Heart right ventricle (tissue), 16 donors: ENCODE measurements around the gene ECI1. TPM values are rescaled to one million over a fixed set of nuclear protein-coding genes. Genes with fewer than 3 reads are reported as not detected.

ENCODE experiments used
- ATAC-seq, 8 donors: fragments of 200-7000 bp; cut with Tn5 transposase; one replicate each; pipeline ENCODE4 v1.9.1; 2020; ENCODE audit warnings: mild to moderate bottlenecking in 8 of 8, moderate library complexity in 8 of 8, moderate number of reproducible peaks in 1 of 8
- DNase-seq, 2 donors: peaks; one replicate each; pipeline ENCODE4 v3.0.0-alpha.2; 2020
- H3K27ac ChIP-seq, 10 donors: fragments of 200-600 bp; sonication (generic) in 2 of 10; one replicate each; pipeline versions ENCODE4 v1.5.0 to v1.8.0; 2020 to 2022; ENCODE audit warnings: mild to moderate bottlenecking in 3 of 10
- H3K27me3 ChIP-seq, 7 donors: fragments of 200-600 bp; one replicate each; pipeline ENCODE4 v1.8.0; 2021 to 2022; ENCODE audit warnings: mild to moderate bottlenecking in 2 of 7
- H3K36me3 ChIP-seq, 9 donors: fragments of 200-600 bp; sonication (generic) in 1 of 9; one replicate each; pipeline versions ENCODE4 v1.5.0 to v1.8.0; 2020 to 2022; ENCODE audit warnings: mild to moderate bottlenecking in 2 of 9
- H3K4me1 ChIP-seq, 9 donors: fragments of 200-600 bp; sonication (generic) in 1 of 9; one replicate each; pipeline versions ENCODE4 v1.5.0 to v1.8.0; 2020 to 2022; ENCODE audit warnings: mild to moderate bottlenecking in 4 of 9
- H3K4me3 ChIP-seq, 10 donors: fragments of 200-600 bp; sonication (generic) in 2 of 10; one replicate each; pipeline versions ENCODE4 v1.5.0 to v1.8.0; 2020 to 2022; ENCODE audit warnings: mild to moderate bottlenecking in 7 of 10, moderate library complexity in 2 of 10
- H3K9me3 ChIP-seq, 11 donors: fragments of 200-600 bp in 10 of 11; sonication (generic) in 2 of 11; one replicate each; pipeline versions ENCODE4 v1.5.0 to v1.8.0; 2013 to 2022; ENCODE audit warnings: mild to moderate bottlenecking in 2 of 11, control low read depth in 1 of 11, moderate library complexity in 1 of 11
- WGBS, 2 donors: extraction: QIAGEN DNeasy Blood & Tissue Kit; methylation state at CpG; one replicate each; pipeline ENCODE4 v1.1.7; 2013; ENCODE audit warnings: inconsistent platforms in 1 of 2; 5-methylcytosine and 5-hydroxymethylcytosine counted together
- intact Hi-C, 10 donors: fragments of 100-400 bp; cut with DNase I; formaldehyde crosslinking; loops; one replicate each; pipeline versions ENCODE4 v1.11.1 to v1.14.2; 2022
- polyA plus RNA-seq, 2 donors: library from polyadenylated mRNA; stranded (reverse); fragments of 200-250 nt; gene quantifications; one replicate each; pipeline ENCODE4 v1.2.3, GENCODE V29; 2013
- total RNA-seq, 10 donors: library from RNA; stranded (reverse); fragmentation: NEBNext Ultra II Directional in 3 of 10; extraction: Animal tissue kit (Norgen Biotek cat#: 25700) in 3 of 10; gene quantifications; one replicate each; pipeline versions ENCODE4 v1.2.1 to v1.2.4, GENCODE V29; 2021 to 2023
- TF ChIP-seq, protein P1 (sequence below), 9 donors: fragments of 200-600 bp; sonication (generic) in 2 of 9; IDR thresholded peaks; one replicate each; pipeline versions ENCODE4 v1.5.0 to v1.8.0; 2021 to 2022; ENCODE audit warnings: antibody characterized with exemption in 9 of 9, mild to moderate bottlenecking in 5 of 9, moderate library complexity in 1 of 9
- donor health status: Arrhythmogenic right ventricular cardiomyopathy.
- donor health status: ischemic (EF 13 %, LVEDD 7.1; RV severe dilation, severe dysfunction).
- donor health status: healthy with polysubstance abuse.
- donor health status: DM: no; HTN: yes; CAD: no.
- donor health status: DM: no; HTN: no; CAD: no.
- donor health status: ischemic (EF 25% LVEDD 6.9; RV normal size, moderate dysfunction).
- donor health status: ischemic (EF 25% LVEDD 5.7; RV mildly dilated, moderate dysfunction).
- donor health status: healthy.
- donor health status: DM: yes; HTN: yes; CAD: no.
- donor health status: Ischemic cardiomyopathy.
- donor health status: ischemic (EF 35%, LVEDD 5.7; RV mildly dilated, moderate dysfunction).
- donor health status: nonischemic (EF 11% LVEDD 7.7; RV severe dilation, severe dysfunction).
- donor health status: DM: yes; HTN: yes; CAD: no.
- donor health status: PGD.
- donor health status: ischemic (EF 29% LVEDD 5.4; RV normal size, mild dysfunction).
- donor health status: nonischemic (EF 23%, LVEDD 6.1; RV moderate dilation, normal function).

ECI1 gene
- total and polyA plus RNA-seq, 12 donors: 118 to 491 (median 155) TPM

DNA sequence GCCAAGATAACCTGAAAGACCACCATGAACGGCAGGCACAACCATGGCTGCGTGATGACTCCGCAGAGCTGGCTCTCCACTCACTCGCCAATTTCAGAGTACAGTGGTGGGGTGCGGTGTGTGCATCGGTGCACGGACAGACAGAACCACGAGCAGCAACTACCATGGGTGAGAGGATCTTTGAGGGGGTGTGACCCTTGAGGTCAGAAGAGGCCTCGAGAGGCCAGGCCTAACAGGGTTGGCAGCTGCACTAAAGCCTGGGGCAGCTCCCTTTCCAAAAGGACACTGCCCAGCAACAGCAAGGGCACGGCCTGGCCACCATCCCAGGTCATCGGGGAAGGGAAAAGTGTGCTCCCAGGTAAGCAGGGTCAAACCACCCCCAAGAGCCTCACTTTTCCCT is 1.9 kb upstream of the ECI1 start:
- WGBS, 2 donors: 85 to 90% methylated on average over 11 of the region's 11 CpGs
- Histone ChIP-seq H3K9me3 (no peaks in the 10 kb centered on the region), H3K4me3 (no peak overlapping the region), H3K4me1 (peaks cover 7 to 28% (median 18%) of the 10 kb centered on the region in 9 donors), H3K36me3 (peaks cover 4 to 71% (median 49%) of the 10 kb centered on the region in 9 donors), H3K27ac (no peak overlapping the region), H3K27me3 (no peaks in the 10 kb centered on the region)
- intact Hi-C loops: loop anchor here in 3 of 10 donors (5.0 to 10.0 kb wide), 4 partner anchors 96 to 249 kb away; partner anchors contain the start of genes NHERF2 (in 1 of the 3) and TRAF7 (in 1 of the 3)
- TF ChIP-seq, protein P1, sequence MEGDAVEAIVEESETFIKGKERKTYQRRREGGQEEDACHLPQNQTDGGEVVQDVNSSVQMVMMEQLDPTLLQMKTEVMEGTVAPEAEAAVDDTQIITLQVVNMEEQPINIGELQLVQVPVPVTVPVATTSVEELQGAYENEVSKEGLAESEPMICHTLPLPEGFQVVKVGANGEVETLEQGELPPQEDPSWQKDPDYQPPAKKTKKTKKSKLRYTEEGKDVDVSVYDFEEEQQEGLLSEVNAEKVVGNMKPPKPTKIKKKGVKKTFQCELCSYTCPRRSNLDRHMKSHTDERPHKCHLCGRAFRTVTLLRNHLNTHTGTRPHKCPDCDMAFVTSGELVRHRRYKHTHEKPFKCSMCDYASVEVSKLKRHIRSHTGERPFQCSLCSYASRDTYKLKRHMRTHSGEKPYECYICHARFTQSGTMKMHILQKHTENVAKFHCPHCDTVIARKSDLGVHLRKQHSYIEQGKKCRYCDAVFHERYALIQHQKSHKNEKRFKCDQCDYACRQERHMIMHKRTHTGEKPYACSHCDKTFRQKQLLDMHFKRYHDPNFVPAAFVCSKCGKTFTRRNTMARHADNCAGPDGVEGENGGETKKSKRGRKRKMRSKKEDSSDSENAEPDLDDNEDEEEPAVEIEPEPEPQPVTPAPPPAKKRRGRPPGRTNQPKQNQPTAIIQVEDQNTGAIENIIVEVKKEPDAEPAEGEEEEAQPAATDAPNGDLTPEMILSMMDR (IDR thresholded peaks at IDR 0.05): no peak
- DNase-seq (no peak), ATAC-seq (no peak)

DNA sequence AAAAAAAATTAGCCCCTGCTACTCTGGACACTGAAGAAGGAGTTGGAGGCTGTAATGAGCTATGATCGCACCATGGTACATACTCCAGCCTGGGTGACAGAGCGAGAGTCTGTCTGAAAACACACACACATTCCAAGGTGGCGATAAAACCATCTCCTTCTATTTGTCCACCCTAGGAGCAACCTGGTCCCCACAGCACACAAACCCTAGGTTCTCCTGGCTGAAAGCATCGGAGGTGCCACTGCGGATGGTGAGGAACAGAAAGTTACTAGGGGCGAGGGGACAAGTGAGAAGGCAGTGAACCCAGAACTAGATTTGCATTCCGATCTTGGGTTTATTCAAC is 1.4 kb upstream of the ECI1 start:
- Histone ChIP-seq H3K4me3 (no peak overlapping the region), H3K36me3 (peaks cover 4 to 68% (median 44%) of the 10 kb centered on the region in 9 donors), H3K27ac (no peak overlapping the region), H3K4me1 (peaks cover 7 to 28% (median 18%) of the 10 kb centered on the region in 9 donors), H3K27me3 (no peaks in the 10 kb centered on the region), H3K9me3 (no peaks in the 10 kb centered on the region)
- ATAC-seq (no peak), DNase-seq (no peak)
- TF ChIP-seq, protein P1 (IDR thresholded peaks at IDR 0.05): no peak
- intact Hi-C loops: loop anchor here in 3 of 10 donors (5.0 to 10.0 kb wide), 4 partner anchors 95 to 250 kb away; partner anchors contain the start of genes NHERF2 (in 1 of the 3) and TRAF7 (in 1 of the 3)
- 95 to 97% methylated on average over 7 of the region's 7 CpGs for WGBS, 2 donors

DNA sequence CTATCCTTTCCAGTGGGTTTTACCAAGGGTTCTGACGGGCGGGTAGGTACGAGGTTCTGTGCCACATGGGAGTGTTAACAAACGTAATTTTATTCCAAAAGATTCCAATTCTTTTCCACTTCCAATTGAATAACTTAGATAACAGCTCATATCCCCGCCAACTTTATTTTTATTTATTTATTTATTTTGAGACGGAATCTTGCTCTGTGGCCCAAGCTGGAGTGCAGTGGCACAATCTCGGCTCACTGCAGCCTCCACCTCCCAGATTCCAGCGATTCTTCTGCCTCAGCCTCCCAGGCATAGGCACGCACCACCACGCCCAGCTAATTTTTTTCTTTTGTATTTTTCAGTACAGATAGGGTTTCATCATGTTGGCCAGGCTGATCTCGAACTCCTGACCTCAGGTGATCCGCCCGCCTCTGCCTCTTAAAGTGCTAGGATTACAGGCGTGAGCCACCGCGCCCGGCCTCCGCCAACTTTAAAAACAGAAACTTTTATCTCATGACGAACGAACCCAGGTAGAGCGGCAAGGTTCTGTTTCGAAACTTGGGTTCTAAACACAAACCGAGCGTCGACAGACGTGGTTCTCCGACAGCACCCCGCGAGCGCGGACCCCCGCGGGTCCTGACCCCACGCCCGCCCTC is 613 bp downstream of the ECI1 start:
- Histone ChIP-seq H3K9me3 (no peaks in the 10 kb centered on the region), H3K4me3 (peak overlapping the region; percentile 46 to 99 (median 76)), H3K4me1 (peaks cover 7 to 28% (median 18%) of the 10 kb centered on the region in 9 donors), H3K27ac (peak overlapping the region; percentile 82 to 98 (median 94)), H3K27me3 (no peaks in the 10 kb centered on the region), H3K36me3 (peaks cover 4 to 64% (median 33%) of the 10 kb centered on the region in 9 donors)
- TF ChIP-seq, protein P1 (IDR thresholded peaks at IDR 0.05): no peak
- 2 to 3% methylated on average over 33 to 35 of the region's 35 CpGs for WGBS, 2 donors
- no peak for DNase-seq
- peak in 1 of 8 donors; percentile 1 for ATAC-seq
- intact Hi-C loops: loop anchor here in 3 of 10 donors (5.0 to 10.0 kb wide), 4 partner anchors 93 to 252 kb away; partner anchors contain the start of genes NHERF2 (in 1 of the 3) and TRAF7 (in 1 of the 3)

DNA sequence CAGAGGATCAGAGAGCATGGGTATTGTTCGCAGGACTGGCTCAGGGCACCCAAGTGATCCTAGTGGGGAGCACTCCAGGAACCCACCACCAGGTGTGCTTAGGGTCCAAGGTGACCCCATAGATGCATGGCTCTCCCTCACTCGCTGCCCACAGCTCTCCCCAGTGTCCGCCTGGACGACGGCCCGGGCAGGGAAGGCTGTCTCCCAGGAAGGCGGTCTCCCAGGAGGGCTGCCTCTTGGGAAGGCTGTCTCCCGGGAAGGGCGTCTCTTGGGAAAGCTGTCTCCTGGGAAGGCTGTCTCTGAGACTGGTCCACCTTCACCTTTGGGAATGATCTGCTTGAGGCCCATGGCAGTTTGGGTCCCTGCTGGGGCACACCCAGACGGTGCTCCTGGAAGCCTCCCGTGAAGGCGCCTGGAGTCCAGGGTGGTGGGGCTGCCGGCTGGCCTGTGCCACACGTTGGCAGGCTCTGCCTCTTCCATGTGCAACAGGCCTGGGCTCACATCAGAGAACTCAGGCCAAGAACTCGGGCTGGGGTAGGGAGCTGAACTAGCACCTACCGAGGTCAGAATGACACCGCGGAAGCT is 5.0 kb downstream of the ECI1 start:
- ATAC-seq (peak in 1 of 8 donors; percentile 17), DNase-seq (no peak)
- H3K4me3 ChIP-seq: no peak overlapping the region
- TF ChIP-seq, protein P1 (IDR thresholded peaks at IDR 0.05): no peak
- H3K4me1 ChIP-seq: peaks cover 0 to 23% (median 12%) of the 10 kb centered on the region in 9 donors
- intact Hi-C loops: no loop called here
- H3K9me3 ChIP-seq: no peaks in the 10 kb centered on the region
- H3K27me3 ChIP-seq: no peaks in the 10 kb centered on the region
- H3K27ac ChIP-seq: no peak overlapping the region
- H3K36me3 ChIP-seq: peaks cover 0 to 77% (median 48%) of the 10 kb centered on the region in 9 donors
- 83 to 84% methylated on average over 18 of the region's 18 CpGs for WGBS, 2 donors
